Erythroblast (primary cell): Measurements from ENCODE around the gene GOLGB1.

Experiments used
- GATA1 ChIP-seq: IDR thresholded peaks from 2 replicates; pipeline ENCODE4 v1.6.1; 2011; ENCODE audit warnings: low read depth, mild to moderate bottlenecking, control low read depth, low read length, moderate library complexity
- POLR2A ChIP-seq: IDR thresholded peaks from 2 replicates; pipeline ENCODE4 v1.6.1; 2011; ENCODE audit warnings: mild to moderate bottlenecking, low read length

DNA sequence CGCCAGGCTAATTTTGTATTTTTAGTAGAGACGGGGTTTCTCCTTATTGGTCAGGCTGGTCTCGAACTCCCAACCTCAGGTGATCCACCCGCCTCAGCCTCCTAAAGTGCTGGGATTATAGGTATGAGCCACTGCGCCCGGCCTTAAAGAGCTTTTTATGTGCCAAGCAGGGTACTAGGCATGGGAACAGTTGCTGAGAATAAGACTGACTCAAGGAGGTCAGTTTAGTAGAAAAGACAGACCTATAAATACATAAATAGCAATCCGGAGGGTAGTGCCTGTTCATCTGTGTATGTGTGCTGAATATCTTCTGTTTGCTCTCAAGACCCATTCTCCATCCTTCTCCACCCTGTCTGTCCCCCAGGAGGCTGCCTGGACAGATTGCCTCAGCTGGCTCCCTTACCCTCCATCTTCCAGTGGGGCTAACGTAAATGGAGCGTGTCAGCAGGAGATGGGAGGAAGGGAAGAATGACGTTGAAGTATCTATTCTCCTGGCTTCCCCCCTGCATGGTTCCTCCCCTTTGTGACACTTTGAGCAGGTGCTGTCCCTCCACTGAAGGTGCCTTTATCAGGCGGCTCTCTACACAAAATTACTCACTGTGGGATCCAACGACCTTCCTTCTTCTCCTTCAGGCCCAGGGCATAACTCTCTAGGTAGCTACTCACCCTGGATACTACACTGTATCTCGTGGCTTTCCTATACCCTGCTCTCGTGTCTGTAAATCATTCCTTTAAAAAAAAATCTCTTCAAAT is 125.2 kb downstream of the GOLGB1 start:
- TF ChIP-seq POLR2A (no peak), GATA1 (no peak)
